Endodermal cell (in vitro differentiated cells): ENCODE results near the gene MAL. TPM values are rescaled to one million over a fixed set of nuclear protein-coding genes. Genes with fewer than 3 reads are reported as not detected.

Experiments
- DNase-seq: peaks from one replicate; pipeline ENCODE4 v3.0.0-alpha.2; 2017
- H3K27ac ChIP-seq: 2 replicates; pipeline ENCODE4 v1.5.1; 2013; ENCODE audit warnings: mild to moderate bottlenecking, low read depth, low read length, moderate library complexity
- H3K27me3 ChIP-seq: 2 replicates; pipeline ENCODE4 v1.6.1; 2013; ENCODE audit warnings: mild to moderate bottlenecking, low read length, moderate library complexity; ENCODE audit not compliant: insufficient read depth, control insufficient read depth, poor library complexity, severe bottlenecking
- H3K36me3 ChIP-seq: 2 replicates; pipeline ENCODE4 v1.7.0; 2013; ENCODE audit warnings: mild to moderate bottlenecking, low read length, moderate library complexity; ENCODE audit not compliant: control insufficient read depth, insufficient read depth
- H3K4me1 ChIP-seq: one replicate; pipeline ENCODE4 v1.7.0; 2013; ENCODE audit warnings: low read length; ENCODE audit not compliant: control insufficient read depth, insufficient read depth
- H3K4me3 ChIP-seq: 2 replicates; pipeline ENCODE4 v1.5.1; 2013; ENCODE audit warnings: mild to moderate bottlenecking, low read length, moderate library complexity
- H3K9ac ChIP-seq: 2 replicates; pipeline ENCODE4 v1.6.1; 2013; ENCODE audit warnings: mild to moderate bottlenecking, low read length, moderate library complexity; ENCODE audit not compliant: poor library complexity, severe bottlenecking; ENCODE audit errors: extremely low read depth
- H3K9me3 ChIP-seq: 2 replicates; pipeline ENCODE4 v1.6.1; 2013; ENCODE audit warnings: mild to moderate bottlenecking, low read length, moderate library complexity; ENCODE audit not compliant: control insufficient read depth
- H3K27ac Mint-ChIP-seq: 2 replicates; pipeline ENCODE4 v1.8.0; 2020; ENCODE audit warnings: mixed read lengths
- H3K27me3 Mint-ChIP-seq: 2 replicates; pipeline ENCODE4 v1.8.0; 2021; ENCODE audit warnings: mild to moderate bottlenecking, mixed read lengths; ENCODE audit not compliant: insufficient read depth
- H3K36me3 Mint-ChIP-seq: 2 replicates; pipeline ENCODE4 v1.8.0; 2020; ENCODE audit warnings: low read depth, mixed read lengths
- H3K4me1 Mint-ChIP-seq: 2 replicates; pipeline ENCODE4 v1.8.0; 2020; ENCODE audit warnings: mixed read lengths
- H3K4me3 Mint-ChIP-seq: 2 replicates; pipeline ENCODE4 v1.8.0; 2020; ENCODE audit warnings: mild to moderate bottlenecking, moderate library complexity, mixed read lengths
- H3K9me3 Mint-ChIP-seq: 2 replicates; pipeline ENCODE4 v1.8.0; 2020; ENCODE audit warnings: mild to moderate bottlenecking, mixed read lengths
- CTCF ChIP-seq: fragments of 200-600 bp; sonication (generic); conservative IDR thresholded peaks from 2 replicates; pipeline ENCODE4 v1.5.0; 2021; ENCODE audit warnings: antibody characterized with exemption, mild to moderate bottlenecking
- WGBS, 2 experiments: methylation state at CpG; one replicate each; pipeline versions ENCODE4 v1.1.5 to v1.1.7; 2013; ENCODE audit warnings: missing lambda C conversion rate in 2 of 2, mixed read lengths in 1 of 2; ENCODE audit not compliant: insufficient coverage in 1 of 2, insufficient read length in 1 of 2; 5-methylcytosine and 5-hydroxymethylcytosine counted together
- total RNA-seq, 2 donors: library from RNA; stranded (reverse); fragmentation: NEBNext Ultra II Directional in 1 of 2; extraction: Animal tissue kit (Norgen Biotek cat#: 25700) in 1 of 2; gene quantifications; 2 replicates in 1 of 2; 3 replicates in 1 of 2; pipeline ENCODE4 v1.2.1, GENCODE V29; 2021

The MAL gene
- total RNA-seq, 2 donors from 2014 or later: not detected

GRCh38 chr2:94997981-94998930 is 27.3 kb upstream of the MAL start:
- DNase-seq: peak; percentile 54
- Mint-ChIP-seq H3K27ac (no peak overlapping the region), H3K4me1 (no peaks in the 10 kb centered on the region), H3K27me3 (peaks cover 40% of the 10 kb centered on the region), H3K36me3 (no peaks in the 10 kb centered on the region), H3K9me3 (no peaks in the 10 kb centered on the region), H3K4me3 (peak overlapping the region; percentile 11)
- H3K4me3 ChIP-seq: no peak overlapping the region
- 76 to 90% methylated on average over 30 to 54 of the region's 54 CpGs for WGBS, 2 experiments
- no peaks in the 10 kb centered on the region for H3K9me3 ChIP-seq
- peak; percentile 36 for TF ChIP-seq CTCF
- no peaks in the 10 kb centered on the region for H3K36me3 ChIP-seq
- H3K27ac ChIP-seq: no peak overlapping the region
- H3K9ac ChIP-seq: no peak overlapping the region
- H3K4me1 ChIP-seq: no peaks in the 10 kb centered on the region
- no peaks in the 10 kb centered on the region for H3K27me3 ChIP-seq

DNA sequence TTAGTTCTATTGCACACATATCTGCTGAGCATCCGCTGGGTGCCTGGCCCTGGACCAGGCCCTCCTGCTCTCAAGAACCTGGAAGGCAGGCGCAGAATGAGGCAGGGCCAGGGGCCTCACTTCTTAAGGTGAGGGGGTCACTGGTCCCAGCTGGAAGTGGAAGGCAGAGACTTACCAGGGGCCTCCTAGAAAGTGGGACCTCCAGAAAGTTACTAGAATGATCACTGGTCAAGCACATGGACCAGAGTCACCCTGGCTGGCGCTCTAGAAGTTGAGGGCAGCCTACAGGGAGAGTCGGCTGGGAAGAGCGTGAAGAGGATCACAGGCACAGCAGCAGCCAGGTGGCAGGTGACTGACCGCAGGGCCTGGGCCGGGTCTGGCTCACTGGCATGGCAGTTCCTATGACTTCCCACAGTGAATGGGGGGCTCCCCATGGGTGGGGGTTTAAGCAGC is 26.1 kb upstream of the MAL start:
- Mint-ChIP-seq H3K4me1 (no peaks in the 10 kb centered on the region), H3K36me3 (no peaks in the 10 kb centered on the region), H3K27me3 (peaks cover 39% of the 10 kb centered on the region), H3K9me3 (no peaks in the 10 kb centered on the region), H3K27ac (no peak overlapping the region), H3K4me3 (no peak overlapping the region)
- Histone ChIP-seq H3K4me3 (no peak overlapping the region), H3K36me3 (no peaks in the 10 kb centered on the region), H3K27ac (no peak overlapping the region), H3K9ac (no peak overlapping the region), H3K4me1 (no peaks in the 10 kb centered on the region), H3K9me3 (no peaks in the 10 kb centered on the region), H3K27me3 (no peaks in the 10 kb centered on the region)
- 87 to 89% methylated on average over 5 to 7 of the region's 7 CpGs for WGBS, 2 experiments
- DNase-seq: peak; percentile 28
- no peak for TF ChIP-seq CTCF

- H3K27ac Mint-ChIP-seq: no peak overlapping the region
- no peak overlapping the region for H3K9ac ChIP-seq
- no peak overlapping the region for H3K27ac ChIP-seq
- no peak overlapping the region for H3K4me3 ChIP-seq
- no peaks in the 10 kb centered on the region for H3K4me1 Mint-ChIP-seq
- H3K36me3 Mint-ChIP-seq: no peaks in the 10 kb centered on the region
- WGBS, 2 experiments: 78 to 84% methylated on average over 4 to 5 of the region's 5 CpGs
- TF ChIP-seq CTCF: no peak
- no peak overlapping the region for H3K4me3 Mint-ChIP-seq
- no peaks in the 10 kb centered on the region for H3K9me3 Mint-ChIP-seq
- H3K27me3 ChIP-seq: no peaks in the 10 kb centered on the region
- no peaks in the 10 kb centered on the region for H3K9me3 ChIP-seq
- H3K27me3 Mint-ChIP-seq: peaks cover 36% of the 10 kb centered on the region
- DNase-seq: peak; percentile 24
- no peaks in the 10 kb centered on the region for H3K4me1 ChIP-seq
- no peaks in the 10 kb centered on the region for H3K36me3 ChIP-seq
Observed at GRCh38 chr2:95001051-95001562, 24.4 kb upstream of the MAL start.
